Mesothelial cell of epicardium (in vitro differentiated cells): ENCODE results near the gene CLEC16A. TPM values are rescaled to one million over a fixed set of nuclear protein-coding genes. Genes with fewer than 3 reads are reported as not detected.

Experiments used
- DNase-seq, 2 experiments: peaks; one replicate each; pipeline ENCODE4 v3.0.0; 2021; ENCODE audit warnings: low spot score in 2 of 2; ENCODE audit not compliant: unreplicated experiment in 2 of 2
- H3K27ac Mint-ChIP-seq: 2 replicates; pipeline ENCODE4 v1.8.0; 2021; ENCODE audit warnings: mixed read lengths
- H3K27me3 Mint-ChIP-seq: 2 replicates; pipeline ENCODE4 v1.8.0; 2021; ENCODE audit warnings: low read depth, mixed read lengths
- H3K36me3 Mint-ChIP-seq: 2 replicates; pipeline ENCODE4 v1.8.0; 2021; ENCODE audit warnings: mixed read lengths
- H3K4me1 Mint-ChIP-seq: 2 replicates; pipeline ENCODE4 v1.8.0; 2021; ENCODE audit warnings: mixed read lengths
- H3K4me3 Mint-ChIP-seq: 2 replicates; pipeline ENCODE4 v1.8.0; 2021; ENCODE audit warnings: mild to moderate bottlenecking, moderate library complexity, mixed read lengths
- H3K9me3 Mint-ChIP-seq: 2 replicates; pipeline ENCODE4 v1.8.0; 2021; ENCODE audit warnings: mixed read lengths
- total RNA-seq: library from RNA; stranded (reverse); gene quantifications from 3 replicates; pipeline ENCODE4 v1.2.1, GENCODE V29; 2021
- TF ChIP-seq, protein P1 (sequence below): fragments of 200-600 bp; sonication (generic); IDR thresholded peaks from one replicate; pipeline ENCODE4 v1.5.0; 2021; ENCODE audit warnings: antibody characterized with exemption; ENCODE audit not compliant: unreplicated experiment

The CLEC16A gene
- total RNA-seq, 1 donor from 2014 or later, result 43.3 TPM

DNA sequence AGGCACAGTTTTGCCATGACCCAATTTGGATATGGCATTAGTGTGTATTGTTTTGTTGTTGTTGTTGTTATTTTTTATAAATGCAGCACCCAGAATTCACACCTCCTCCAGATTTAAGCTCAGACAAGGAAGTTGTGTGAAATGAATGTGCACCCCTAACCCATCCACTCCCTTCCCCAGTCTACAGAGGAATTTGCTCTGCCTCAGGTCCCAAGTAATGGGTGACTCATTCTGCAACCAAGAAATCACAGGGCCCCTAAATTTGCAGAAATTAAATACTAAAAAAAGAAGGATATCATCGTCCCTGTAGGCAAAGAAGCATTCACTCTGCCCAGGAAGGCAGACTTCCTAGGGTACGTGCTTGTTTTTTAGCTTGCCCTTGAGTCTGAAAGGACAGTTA, 62.3 kb downstream of the CLEC16A start:
- peaks cover 35% of the 10 kb centered on the region for H3K36me3 Mint-ChIP-seq
- H3K27ac Mint-ChIP-seq, result no peak overlapping the region
- TF ChIP-seq, protein P1, sequence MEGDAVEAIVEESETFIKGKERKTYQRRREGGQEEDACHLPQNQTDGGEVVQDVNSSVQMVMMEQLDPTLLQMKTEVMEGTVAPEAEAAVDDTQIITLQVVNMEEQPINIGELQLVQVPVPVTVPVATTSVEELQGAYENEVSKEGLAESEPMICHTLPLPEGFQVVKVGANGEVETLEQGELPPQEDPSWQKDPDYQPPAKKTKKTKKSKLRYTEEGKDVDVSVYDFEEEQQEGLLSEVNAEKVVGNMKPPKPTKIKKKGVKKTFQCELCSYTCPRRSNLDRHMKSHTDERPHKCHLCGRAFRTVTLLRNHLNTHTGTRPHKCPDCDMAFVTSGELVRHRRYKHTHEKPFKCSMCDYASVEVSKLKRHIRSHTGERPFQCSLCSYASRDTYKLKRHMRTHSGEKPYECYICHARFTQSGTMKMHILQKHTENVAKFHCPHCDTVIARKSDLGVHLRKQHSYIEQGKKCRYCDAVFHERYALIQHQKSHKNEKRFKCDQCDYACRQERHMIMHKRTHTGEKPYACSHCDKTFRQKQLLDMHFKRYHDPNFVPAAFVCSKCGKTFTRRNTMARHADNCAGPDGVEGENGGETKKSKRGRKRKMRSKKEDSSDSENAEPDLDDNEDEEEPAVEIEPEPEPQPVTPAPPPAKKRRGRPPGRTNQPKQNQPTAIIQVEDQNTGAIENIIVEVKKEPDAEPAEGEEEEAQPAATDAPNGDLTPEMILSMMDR, result no peak
- no peaks in the 10 kb centered on the region for H3K9me3 Mint-ChIP-seq
- no peaks in the 10 kb centered on the region for H3K27me3 Mint-ChIP-seq
- H3K4me1 Mint-ChIP-seq, result peaks cover 4% of the 10 kb centered on the region
- no peak overlapping the region for H3K4me3 Mint-ChIP-seq
- no peak for DNase-seq

DNA sequence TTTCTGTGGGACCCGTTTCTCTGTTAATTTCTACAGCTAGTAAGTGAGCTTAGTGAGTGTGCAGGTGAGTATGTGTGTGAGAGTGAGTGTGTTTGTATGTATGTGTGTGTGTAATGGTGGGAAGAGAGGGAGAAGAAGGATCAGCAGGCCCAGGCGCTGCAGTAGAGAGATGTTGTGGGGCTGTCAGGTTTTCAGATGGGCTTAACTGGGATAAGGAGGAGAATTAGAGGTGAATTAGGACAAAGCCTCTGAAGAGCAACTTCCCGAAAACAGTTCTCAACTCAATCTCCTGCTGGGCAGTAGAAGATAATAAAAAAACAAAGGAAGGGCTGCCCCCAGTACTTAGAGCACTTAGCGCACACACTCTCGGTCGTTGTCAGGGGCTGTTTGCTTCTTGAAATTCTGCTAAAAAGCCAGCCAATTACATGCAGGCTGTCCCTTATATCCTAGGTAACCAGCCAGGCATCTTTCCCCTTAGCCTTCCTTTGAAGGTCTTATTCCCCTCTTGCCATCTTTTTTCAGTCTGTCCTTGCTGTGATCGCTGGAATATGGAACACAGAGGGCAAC, 63.4 kb downstream of the CLEC16A start:
- H3K4me1 Mint-ChIP-seq, result peaks cover 4% of the 10 kb centered on the region
- H3K27me3 Mint-ChIP-seq, result no peaks in the 10 kb centered on the region
- TF ChIP-seq, protein P1, result no peak
- H3K36me3 Mint-ChIP-seq, result peaks cover 37% of the 10 kb centered on the region
- no peaks in the 10 kb centered on the region for H3K9me3 Mint-ChIP-seq
- H3K4me3 Mint-ChIP-seq, result no peak overlapping the region
- H3K27ac Mint-ChIP-seq, result no peak overlapping the region
- DNase-seq, result no peak

DNA sequence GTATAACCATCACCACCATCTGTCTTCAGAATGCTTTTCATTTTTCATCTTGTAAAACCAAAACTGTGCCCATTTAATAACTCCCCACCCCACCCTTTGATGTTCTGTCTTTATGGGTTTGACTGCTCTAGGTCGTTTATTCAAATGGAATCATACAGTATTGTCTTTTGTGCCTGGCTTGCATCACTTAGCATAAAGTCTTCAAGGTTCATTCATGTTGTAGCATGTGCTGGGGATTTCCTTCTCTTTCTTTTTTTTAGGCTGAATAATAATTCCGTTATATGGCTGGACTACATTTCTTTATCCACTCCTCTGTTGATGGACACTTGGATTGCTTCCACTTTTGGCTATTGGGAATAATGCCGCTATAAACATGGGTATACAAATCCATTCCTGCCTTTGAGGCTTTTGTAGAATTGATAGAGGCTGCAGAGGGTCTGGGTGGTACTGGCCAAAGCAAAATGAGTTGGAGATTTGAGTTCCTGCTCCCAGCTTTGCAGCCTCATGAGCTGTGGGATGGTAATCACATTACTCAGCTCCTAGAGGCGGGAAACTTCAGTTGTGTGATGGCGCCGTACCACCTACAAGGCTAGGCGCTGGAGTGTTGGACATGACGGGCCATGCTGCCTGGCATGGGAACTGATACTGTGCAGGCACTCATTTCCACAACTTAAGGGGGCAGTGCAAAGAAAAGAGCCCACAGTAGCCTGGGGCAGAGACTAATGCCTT, 64.8 kb downstream of the CLEC16A start:
- Mint-ChIP-seq H3K27me3 (no peaks in the 10 kb centered on the region), H3K27ac (no peak overlapping the region), H3K4me1 (peaks cover 4% of the 10 kb centered on the region), H3K36me3 (peaks cover 35% of the 10 kb centered on the region), H3K9me3 (no peaks in the 10 kb centered on the region), H3K4me3 (no peak overlapping the region)
- TF ChIP-seq, protein P1, result no peak
- no peak for DNase-seq

DNA sequence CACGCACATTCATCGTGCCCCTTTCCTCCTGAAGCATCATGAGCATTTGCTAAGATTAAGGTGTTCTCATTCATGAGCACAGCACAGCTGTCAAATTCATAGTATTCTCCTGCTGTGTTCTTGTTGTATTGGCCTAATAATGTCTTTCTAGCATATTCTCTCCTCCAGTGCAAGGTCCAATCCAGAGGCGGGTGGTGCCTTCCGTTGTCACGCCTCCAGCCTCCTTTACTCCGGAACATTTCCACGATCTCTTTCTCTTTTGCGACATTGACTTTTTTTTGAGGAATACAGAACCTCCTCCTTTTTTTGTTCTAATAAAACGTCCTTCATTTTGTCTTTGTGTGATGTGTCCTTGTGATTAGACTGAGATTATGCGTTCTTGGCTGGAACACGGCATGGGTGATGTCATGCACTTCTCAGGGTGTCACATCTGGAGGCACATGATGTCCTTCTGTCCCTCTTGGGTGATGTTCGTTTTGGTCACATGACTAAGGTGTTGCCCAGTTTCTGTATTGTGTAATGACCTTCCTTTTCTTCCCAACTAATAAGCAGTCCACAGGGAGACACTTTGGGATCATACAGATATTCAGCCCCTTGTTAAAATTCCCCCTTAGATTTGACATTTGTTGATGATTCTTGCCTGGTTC, 66.3 kb downstream of the CLEC16A start:
- H3K36me3 Mint-ChIP-seq, result peaks cover 35% of the 10 kb centered on the region

DNA sequence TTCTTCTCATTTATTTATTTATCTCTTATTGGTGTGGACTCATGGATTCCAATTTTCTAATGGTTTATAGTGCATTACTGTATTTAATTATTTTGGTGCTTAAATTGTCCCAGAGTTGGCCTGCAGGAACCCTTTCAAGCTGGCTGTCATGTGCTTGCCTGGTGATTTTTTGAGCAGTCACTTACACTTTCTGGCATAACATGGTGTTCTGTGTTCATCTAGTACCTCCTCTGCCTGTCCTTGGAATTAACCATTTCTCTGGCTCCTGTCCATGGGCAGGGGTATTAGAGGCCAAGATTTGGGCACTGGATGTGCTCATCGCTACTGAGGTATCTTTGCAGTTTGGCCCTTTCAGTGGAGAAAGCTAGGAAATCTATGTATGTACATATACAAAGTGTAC, 67.0 kb downstream of the CLEC16A start:
- no peaks in the 10 kb centered on the region for H3K27me3 Mint-ChIP-seq
- H3K4me1 Mint-ChIP-seq, result peaks cover 4% of the 10 kb centered on the region
- H3K9me3 Mint-ChIP-seq, result no peaks in the 10 kb centered on the region
- no peak overlapping the region for H3K27ac Mint-ChIP-seq
- TF ChIP-seq, protein P1, result no peak
- DNase-seq, result no peak
- peaks cover 35% of the 10 kb centered on the region for H3K36me3 Mint-ChIP-seq
- H3K4me3 Mint-ChIP-seq, result no peak overlapping the region

More for the DNA sequence above, 66.3 kb downstream of the CLEC16A start:
- Mint-ChIP-seq H3K27ac (no peak overlapping the region), H3K27me3 (no peaks in the 10 kb centered on the region), H3K9me3 (no peaks in the 10 kb centered on the region), H3K4me1 (peaks cover 4% of the 10 kb centered on the region), H3K4me3 (no peak overlapping the region)
- no peak for DNase-seq
- TF ChIP-seq, protein P1, result no peak
